ENCODE results near the gene HSPB3. TPM values are rescaled to one million over a fixed set of nuclear protein-coding genes. Genes with fewer than 3 reads are reported as not detected.

The HSPB3 gene
- total RNA-seq, 3 donors from 2014 or later, result not detected

DNA sequence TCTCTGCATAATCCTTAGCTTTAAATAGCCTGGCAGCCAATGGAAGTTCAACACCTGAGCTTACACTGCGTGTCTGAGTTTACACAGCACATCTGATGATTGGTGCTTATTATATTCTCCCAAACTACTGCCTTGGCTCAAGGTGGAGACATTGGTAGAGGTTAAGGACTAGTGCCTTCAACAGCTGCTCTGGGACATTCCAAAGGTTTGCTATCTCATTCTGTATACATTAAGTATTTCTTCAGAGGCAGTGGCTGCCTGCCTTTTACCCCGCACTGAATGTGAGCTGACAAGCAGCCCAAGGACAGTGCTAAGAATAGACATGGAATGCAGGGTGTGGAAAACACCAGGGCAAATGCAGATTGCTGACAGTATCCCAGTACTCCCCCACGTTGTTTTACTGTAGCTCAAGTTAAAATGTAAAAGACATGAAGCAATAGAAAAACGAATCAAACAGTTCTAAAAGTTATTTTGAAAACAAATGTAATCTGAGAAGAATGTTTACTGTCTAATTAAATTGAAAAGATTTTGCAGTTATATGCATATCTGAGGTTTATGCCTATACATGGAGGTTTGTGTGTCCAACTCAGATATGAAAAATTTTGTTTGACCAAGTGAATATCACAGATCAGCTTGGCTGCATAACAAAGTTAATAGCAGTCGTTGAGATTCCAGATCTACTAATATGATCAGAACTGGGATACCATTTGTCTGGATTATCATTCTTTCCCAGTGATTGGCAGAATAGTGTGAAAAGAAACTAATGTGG, 1.8 kb downstream of the HSPB3 start:
- intact Hi-C loops (cut with DNase I; ENCODE audit: low total_unique reads), result no loop called here
- Histone ChIP-seq H3K4me1 (no peaks in the 10 kb centered on the region), H3K36me3 (no peaks in the 10 kb centered on the region), H3K27me3 (no peaks in the 10 kb centered on the region), H3K27ac (no peak overlapping the region), H3K4me3 (no peak overlapping the region), H3K9me3 (no peaks in the 10 kb centered on the region)
- no peak for TF ChIP-seq POLR2A (IDR thresholded peaks at IDR 0.05)
- DNase-seq (ENCODE audit: low spot score in 2 of 2), result no peak

DNA sequence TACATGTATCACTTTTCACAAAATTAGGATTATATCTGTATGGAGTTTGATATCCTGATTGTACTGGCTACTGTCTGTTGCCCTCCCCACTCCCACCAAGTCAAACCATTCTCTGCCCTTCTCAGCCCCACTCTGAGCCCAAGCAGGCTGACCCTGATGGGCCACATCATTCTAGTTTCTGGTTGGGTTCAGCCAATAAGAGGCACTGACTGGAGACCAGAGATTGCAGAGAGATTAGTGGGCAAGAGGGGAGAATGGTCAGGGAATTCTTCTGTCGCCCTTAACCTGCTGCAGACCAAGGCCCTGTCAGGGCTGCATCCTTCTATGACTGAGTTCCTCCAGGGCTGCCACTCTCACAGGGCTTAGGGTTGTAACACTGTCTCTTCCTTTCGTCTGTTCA, 2.7 kb downstream of the HSPB3 start:
- Histone ChIP-seq H3K4me3 (no peak overlapping the region), H3K27ac (no peak overlapping the region), H3K9me3 (no peaks in the 10 kb centered on the region), H3K4me1 (no peaks in the 10 kb centered on the region), H3K36me3 (no peaks in the 10 kb centered on the region), H3K27me3 (no peaks in the 10 kb centered on the region)
- no peak for DNase-seq (ENCODE audit: low spot score in 2 of 2)
- TF ChIP-seq, protein P1, sequence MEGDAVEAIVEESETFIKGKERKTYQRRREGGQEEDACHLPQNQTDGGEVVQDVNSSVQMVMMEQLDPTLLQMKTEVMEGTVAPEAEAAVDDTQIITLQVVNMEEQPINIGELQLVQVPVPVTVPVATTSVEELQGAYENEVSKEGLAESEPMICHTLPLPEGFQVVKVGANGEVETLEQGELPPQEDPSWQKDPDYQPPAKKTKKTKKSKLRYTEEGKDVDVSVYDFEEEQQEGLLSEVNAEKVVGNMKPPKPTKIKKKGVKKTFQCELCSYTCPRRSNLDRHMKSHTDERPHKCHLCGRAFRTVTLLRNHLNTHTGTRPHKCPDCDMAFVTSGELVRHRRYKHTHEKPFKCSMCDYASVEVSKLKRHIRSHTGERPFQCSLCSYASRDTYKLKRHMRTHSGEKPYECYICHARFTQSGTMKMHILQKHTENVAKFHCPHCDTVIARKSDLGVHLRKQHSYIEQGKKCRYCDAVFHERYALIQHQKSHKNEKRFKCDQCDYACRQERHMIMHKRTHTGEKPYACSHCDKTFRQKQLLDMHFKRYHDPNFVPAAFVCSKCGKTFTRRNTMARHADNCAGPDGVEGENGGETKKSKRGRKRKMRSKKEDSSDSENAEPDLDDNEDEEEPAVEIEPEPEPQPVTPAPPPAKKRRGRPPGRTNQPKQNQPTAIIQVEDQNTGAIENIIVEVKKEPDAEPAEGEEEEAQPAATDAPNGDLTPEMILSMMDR (IDR thresholded peaks at IDR 0.05), result no peak
- TF ChIP-seq POLR2AphosphoS5 (IDR thresholded peaks at IDR 0.05), result no peak
- no peak for TF ChIP-seq POLR2A (IDR thresholded peaks at IDR 0.05)
- intact Hi-C loops (cut with DNase I; ENCODE audit: low total_unique reads), result no loop called here

DNA sequence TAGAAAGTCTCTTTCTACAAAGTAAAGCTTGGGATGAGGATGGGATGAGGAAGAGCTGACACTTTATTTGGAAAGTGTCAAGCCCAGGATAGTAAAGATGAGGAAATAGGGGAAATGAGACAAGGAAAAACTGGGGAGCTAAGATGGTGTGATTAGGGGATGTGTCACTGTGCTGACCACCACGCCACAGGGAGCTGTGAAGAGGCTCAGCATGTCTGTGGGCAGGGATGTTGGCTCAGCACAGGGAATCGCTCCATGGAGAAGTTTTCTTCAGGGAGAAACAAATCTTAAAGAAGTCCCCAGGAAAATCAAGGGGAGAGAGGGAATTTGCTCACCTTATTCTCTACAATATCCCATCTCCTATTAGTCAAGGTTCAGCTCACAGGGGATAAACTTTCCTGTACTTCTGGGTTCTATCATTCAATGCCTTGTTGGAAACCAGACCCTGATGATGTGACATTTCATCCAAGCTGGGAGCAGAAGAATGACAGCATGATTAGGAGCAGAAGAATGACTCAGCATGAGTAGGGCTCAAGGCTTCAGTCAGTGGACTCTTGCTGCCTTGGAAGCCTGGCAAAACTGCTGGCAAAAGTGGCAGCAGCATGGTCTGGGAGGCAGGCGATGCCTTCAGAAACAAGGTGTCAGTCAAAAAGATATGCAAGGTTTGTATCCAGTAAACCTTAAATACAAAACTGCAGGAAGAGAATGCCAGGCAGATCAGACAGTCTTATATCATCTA, 4.9 kb downstream of the HSPB3 start:
- intact Hi-C loops (cut with DNase I; ENCODE audit: low total_unique reads), result no loop called here
- H3K36me3 ChIP-seq, result no peaks in the 10 kb centered on the region
- H3K4me1 ChIP-seq, result no peaks in the 10 kb centered on the region
- DNase-seq (ENCODE audit: low spot score in 2 of 2), result no peak
- H3K27me3 ChIP-seq, result no peaks in the 10 kb centered on the region
- TF ChIP-seq POLR2A (IDR thresholded peaks at IDR 0.05), result no peak
- TF ChIP-seq, protein P1 (IDR thresholded peaks at IDR 0.05), result no peak
- no peak for TF ChIP-seq POLR2AphosphoS5 (IDR thresholded peaks at IDR 0.05)
- no peak overlapping the region for H3K27ac ChIP-seq
- no peaks in the 10 kb centered on the region for H3K9me3 ChIP-seq
- H3K4me3 ChIP-seq, result no peak overlapping the region

DNA sequence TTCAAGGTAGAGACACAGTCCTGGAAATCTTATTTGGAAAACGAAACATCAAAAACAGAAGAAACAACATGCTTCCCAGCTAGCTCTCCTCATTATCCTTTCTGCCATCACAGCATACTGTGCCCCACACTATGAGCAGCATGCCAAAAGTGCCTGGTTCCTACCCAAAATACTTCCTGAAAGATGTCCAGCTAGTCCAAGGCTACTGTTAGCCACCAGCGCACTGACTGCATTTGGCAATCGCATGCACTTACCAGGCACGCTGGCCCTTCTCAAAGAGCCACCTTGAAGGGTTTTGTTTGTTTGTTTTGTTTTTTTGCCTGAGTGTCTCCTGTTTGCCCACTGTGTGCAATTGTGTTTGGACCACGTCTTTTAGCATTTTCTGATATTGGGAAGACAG, 6.8 kb downstream of the HSPB3 start:
- no peaks in the 10 kb centered on the region for H3K4me1 ChIP-seq
- H3K27me3 ChIP-seq, result no peaks in the 10 kb centered on the region
- no peak overlapping the region for H3K4me3 ChIP-seq
- TF ChIP-seq POLR2A (IDR thresholded peaks at IDR 0.05) (no peak), POLR2AphosphoS5 (IDR thresholded peaks at IDR 0.05) (no peak)
- TF ChIP-seq, protein P1 (IDR thresholded peaks at IDR 0.05), result no peak
- H3K9me3 ChIP-seq, result peaks cover 0 to 4% of the 10 kb centered on the region in 2 donors
- H3K27ac ChIP-seq, result no peak overlapping the region
- DNase-seq (ENCODE audit: low spot score in 2 of 2), result no peak
- intact Hi-C loops (cut with DNase I; ENCODE audit: low total_unique reads), result no loop called here
- no peaks in the 10 kb centered on the region for H3K36me3 ChIP-seq

- peaks cover 0 to 4% of the 10 kb centered on the region in 2 donors for H3K9me3 ChIP-seq
- no peaks in the 10 kb centered on the region for H3K4me1 ChIP-seq
- TF ChIP-seq POLR2AphosphoS5 (IDR thresholded peaks at IDR 0.05) (no peak), POLR2A (IDR thresholded peaks at IDR 0.05) (no peak)
- TF ChIP-seq, protein P1 (IDR thresholded peaks at IDR 0.05), result no peak
- H3K4me3 ChIP-seq, result no peak overlapping the region
- H3K27ac ChIP-seq, result no peak overlapping the region
- intact Hi-C loops (cut with DNase I; ENCODE audit: low total_unique reads), result no loop called here
- no peaks in the 10 kb centered on the region for H3K36me3 ChIP-seq
- DNase-seq (ENCODE audit: low spot score in 2 of 2), result no peak
- no peaks in the 10 kb centered on the region for H3K27me3 ChIP-seq
Measured at GRCh38 chr5:54463713-54464112, 8.2 kb downstream of the HSPB3 start.

Measured in breast epithelium (tissue), 4 donors.